HCT116 (cell line): Measurements from ENCODE around the gene HCRTR2. TPM values are rescaled to one million over a fixed set of nuclear protein-coding genes. Genes with fewer than 3 reads are reported as not detected.

Experiments
- ATAC-seq: fragments of 200-7000 bp; cut with Tn5 transposase; 2 replicates; pipeline ENCODE4 v1.9.1; 2020; ENCODE audit warnings: mild to moderate bottlenecking, moderate library complexity
- BruUV-seq: library from RNA; stranded (reverse); fragments of 400-500 nt; replicated peaks from 2 replicates; lab custom pipeline; 2021; lab: Mats Ljungman, UMichigan
- CTCF ChIA-PET: fragments of 300-600 bp; sonication (Branson Sonifier 250); formaldehyde crosslinking; loops from one replicate; lab custom pipeline; 2021; ENCODE audit warnings: antibody characterized with exemption; lab: Charles Lee
- POLR2A ChIA-PET: fragments of 300-600, 350-600 bp; sonication (Branson Sonifier 250); formaldehyde crosslinking; loops from one replicate; lab custom pipeline; 2021; ENCODE audit warnings: antibody characterized with exemption; lab: Charles Lee
- RAD21 ChIA-PET, 2 experiments: fragments of 300-600 bp; sonication (Branson Sonifier 250); formaldehyde crosslinking; loops; one replicate each; lab custom pipeline; 2023; ENCODE audit warnings: low total read pairs in 2 of 2; ENCODE audit not compliant: uncharacterized antibody in 2 of 2, unreplicated experiment in 2 of 2, low non-redundant PET in 1 of 2; lab: Charles Lee
- DNase-seq: peaks from one replicate; pipeline ENCODE4 v3.0.0-alpha.2; 2010; ENCODE audit warnings: low read depth, low spot score
- H2AFZ ChIP-seq: fragments of 200-600 bp; shearing (Covaris generic), sonication (generic); 2 replicates; pipeline ENCODE4 v1.6.1; 2017; ENCODE audit warnings: low read depth, mixed run types, mixed read lengths, antibody characterized with exemption, low read length; ENCODE audit not compliant: poor library complexity, severe bottlenecking
- H3K27ac ChIP-seq: 2 replicates; pipeline ENCODE4 v1.5.1; 2012; ENCODE audit warnings: low read depth, low read length
- H3K27me3 ChIP-seq: fragments of 200-600 bp; sonication (generic); 2 replicates; pipeline ENCODE4 v1.6.1; 2016; ENCODE audit warnings: mixed run types, low read length, mixed read lengths; ENCODE audit not compliant: insufficient read depth
- H3K36me3 ChIP-seq, 2 experiments: fragments of 200-500 bp in 1 of 2; fragments of 200-600 bp in 1 of 2; sonication (Bioruptor generic) in 1 of 2; sonication (generic) in 1 of 2; 2 replicates each; pipeline versions ENCODE4 v1.5.1 to v1.6.1; 2014 to 2016; ENCODE audit warnings: low read length in 2 of 2, inconsistent platforms in 1 of 2, mixed read lengths in 1 of 2, mixed run types in 1 of 2; ENCODE audit not compliant: insufficient read depth in 2 of 2, control insufficient read depth in 1 of 2
- H3K4me1 ChIP-seq, 2 experiments: fragments of 200-600 bp in 1 of 2; sonication (generic) in 1 of 2; 2 replicates each; pipeline versions ENCODE4 v1.5.1 to v1.6.1; 2012 to 2017; ENCODE audit warnings: low read length in 2 of 2, inconsistent platforms in 1 of 2, mild to moderate bottlenecking in 1 of 2, mixed read lengths in 1 of 2, mixed run types in 1 of 2, moderate library complexity in 1 of 2; ENCODE audit not compliant: insufficient read depth in 2 of 2, control insufficient read depth in 1 of 2
- H3K4me2 ChIP-seq: fragments of 200-600 bp; sonication (generic); 2 replicates; pipeline ENCODE4 v1.6.1; 2017; ENCODE audit warnings: mixed run types, low read length, mixed read lengths
- H3K4me3 ChIP-seq, 2 experiments: fragments of 200-600 bp in 1 of 2; sonication (generic) in 1 of 2; replicated peaks in 1 of 2; 2 replicates each; pipeline ENCODE4 v1.5.1; 2011 to 2016; ENCODE audit warnings: low read length in 2 of 2, control low read depth in 1 of 2, low read depth in 1 of 2, mild to moderate bottlenecking in 1 of 2, mixed read lengths in 1 of 2, mixed run types in 1 of 2
- H3K79me2 ChIP-seq: fragments of 200-600 bp; sonication (generic); 2 replicates; pipeline ENCODE4 v1.6.1; 2017; ENCODE audit warnings: mild to moderate bottlenecking, mixed run types, low read length, moderate library complexity, mixed read lengths; ENCODE audit not compliant: insufficient read depth
- H3K9ac ChIP-seq: fragments of 200-600 bp; sonication (generic); 2 replicates; pipeline ENCODE4 v1.6.1; 2016; ENCODE audit warnings: low read length, mixed read lengths
- H3K9me2 ChIP-seq: fragments of 200-600 bp; sonication (generic), shearing (Covaris generic); 2 replicates; pipeline ENCODE4 v1.6.1; 2017; ENCODE audit warnings: mixed run types, mild to moderate bottlenecking, moderate library complexity; ENCODE audit not compliant: insufficient read depth
- H3K9me3 ChIP-seq, 2 experiments: fragments of 200-500 bp in 1 of 2; fragments of 200-600 bp in 1 of 2; sonication (Bioruptor generic) in 1 of 2; sonication (generic) in 1 of 2; 2 replicates each; pipeline ENCODE4 v1.6.1; 2014 to 2017; ENCODE audit warnings: low read length in 2 of 2, mixed read lengths in 2 of 2, inconsistent platforms in 1 of 2, low read depth in 1 of 2, mild to moderate bottlenecking in 1 of 2, mixed run types in 1 of 2, moderate library complexity in 1 of 2; ENCODE audit not compliant: control insufficient read depth in 1 of 2, insufficient read depth in 1 of 2
- H4K20me1 ChIP-seq: fragments of 200-600 bp; sonication (generic), shearing (Covaris generic); 2 replicates; pipeline ENCODE4 v1.6.1; 2017; ENCODE audit warnings: mixed run types, mild to moderate bottlenecking, moderate library complexity; ENCODE audit not compliant: insufficient read depth
- EGR1 ChIP-seq: IDR thresholded peaks from 2 replicates; pipeline ENCODE4 v1.6.1; 2012; ENCODE audit warnings: low read depth
- ELF1 ChIP-seq: IDR thresholded peaks from 2 replicates; pipeline ENCODE4 v1.6.1; 2012; ENCODE audit warnings: low read depth, borderline replicate concordance
- REST ChIP-seq: IDR thresholded peaks from 2 replicates; pipeline ENCODE4 v1.6.1; 2012; ENCODE audit warnings: low read depth
- YY1 ChIP-seq: IDR thresholded peaks from 2 replicates; pipeline ENCODE4 v1.6.1; 2011; ENCODE audit warnings: low read length, low read depth, moderate library complexity, mild to moderate bottlenecking; ENCODE audit not compliant: insufficient replicate concordance; ENCODE audit errors: extremely low read depth
- ZBTB33 ChIP-seq: IDR thresholded peaks from 2 replicates; pipeline ENCODE4 v1.6.1; 2011; ENCODE audit warnings: mild to moderate bottlenecking, low read length, moderate library complexity; ENCODE audit not compliant: insufficient replicate concordance; ENCODE audit errors: extremely low read depth
- intact Hi-C: fragments of 100-400 bp; cut with micrococcal nuclease; formaldehyde crosslinking; loops from 2 replicates; pipeline ENCODE4 v1.10.0; 2022
- total RNA-seq: library from RNA; stranded (reverse); gene quantifications from one replicate; pipeline ENCODE4 v1.2.1, GENCODE V29; 2021; ENCODE audit not compliant: unreplicated experiment

Gene HCRTR2
- total RNA-seq, 1 experiment from 2014 or later: not detected

- ChIA-PET RAD21 (no interaction called here), POLR2A (no interaction called here), CTCF (interaction anchor here (0.8 kb wide), 1 partner anchor 16 kb away, joined by 3 read pairs; no protein-coding TSS in a partner anchor)
- ATAC-seq: no peak
- no peak for DNase-seq
- Histone ChIP-seq H3K9ac (no peak overlapping the region), H3K9me2 (no peaks in the 10 kb centered on the region), H3K4me1 (no peaks in the 10 kb centered on the region), H3K79me2 (no peaks in the 10 kb centered on the region), H4K20me1 (no peaks in the 10 kb centered on the region), H3K27me3 (no peaks in the 10 kb centered on the region), H3K27ac (no peak overlapping the region), H3K4me2 (no peak overlapping the region), H3K9me3 (no peaks in the 10 kb centered on the region), H2AFZ (no peak overlapping the region), H3K4me3 (no peak overlapping the region), H3K36me3 (no peaks in the 10 kb centered on the region)
- no TSS peak for BruUV-seq
- intact Hi-C loops: no loop called here
- TF ChIP-seq ELF1 (no peak), EGR1 (no peak), REST (no peak), ZBTB33 (no peak), YY1 (no peak)
These were observed 85.9 kb downstream of the HCRTR2 start for GRCh38 chr6:55260181-55260580.
